Epithelial cell of prostate (primary cell): ENCODE data around the gene TUBB2A.
"Not testable (repeated sequence)": the region's sequence is repeated elsewhere in the genome, so short reads cannot be mapped to it uniquely, and the experiment has no call there.

Experiments used
- DNase-seq: peaks from one replicate; pipeline ENCODE4 v3.0.0-alpha.2; 2011; ENCODE audit warnings: low read depth, low spot score
- H3K27ac ChIP-seq: fragments of 450-650 bp; 2 replicates; pipeline ENCODE4 v1.5.1; 2017; ENCODE audit warnings: mild to moderate bottlenecking

The TUBB2A gene

GRCh38 chr6:3157131-3157933 lies at the start of gene TUBB2A:
Gene TUBB2A (minus strand): TSS chr6:3157544. CDS start chr6:3157463, 81 bp downstream.
- no peak for DNase-seq
- H3K27ac ChIP-seq, result peak within 1 kb of the TSS; percentile 67

GRCh38 chr6:3206339-3207015 lies 49.1 kb upstream of the TUBB2A start:
- DNase-seq, result no peak
- H3K27ac ChIP-seq, result peak overlapping the region; percentile 46

DNA sequence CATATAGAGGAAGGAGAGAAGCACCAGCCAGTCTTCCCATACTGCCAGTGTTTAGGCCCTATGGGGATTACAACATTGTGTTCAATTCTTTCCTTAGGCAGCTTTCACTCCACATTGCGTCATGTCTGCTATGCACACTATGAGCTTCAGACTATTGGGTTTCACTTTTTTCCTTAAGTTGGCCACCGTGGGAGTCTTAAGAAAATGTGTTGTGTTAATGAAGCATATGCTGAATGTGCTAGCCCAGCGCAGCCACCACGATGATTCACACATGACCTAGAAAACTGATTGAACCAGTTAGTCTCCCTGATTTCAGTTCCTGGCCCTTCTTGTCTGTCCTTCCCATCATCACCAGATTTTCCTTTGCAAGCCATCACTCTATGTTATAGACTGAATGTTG lies 48.6 kb upstream of the TUBB2A start:
- DNase-seq, result peak; percentile 89
- H3K27ac ChIP-seq, result peak overlapping the region; percentile 46

DNA sequence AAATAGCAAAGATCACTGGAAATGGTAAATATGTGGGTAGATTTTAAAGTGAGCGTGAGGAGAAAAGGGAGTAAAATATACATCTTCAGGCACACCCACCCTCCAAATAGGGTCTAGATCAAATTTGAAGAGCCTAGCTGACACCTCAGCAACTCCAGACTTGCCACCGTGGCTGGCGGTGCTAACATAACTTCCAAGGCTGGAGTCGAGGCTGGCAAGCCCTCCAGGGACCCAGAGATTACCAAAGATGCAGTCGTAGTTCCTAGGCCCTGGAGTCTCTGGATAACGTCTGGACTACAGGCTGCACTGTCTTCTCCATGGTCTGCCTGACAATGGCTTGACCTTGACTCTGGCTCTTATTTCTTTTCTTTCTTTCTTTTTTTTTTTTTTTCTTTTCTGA lies 47.6 kb upstream of the TUBB2A start:
- no peak for DNase-seq
- no peak overlapping the region for H3K27ac ChIP-seq

DNA sequence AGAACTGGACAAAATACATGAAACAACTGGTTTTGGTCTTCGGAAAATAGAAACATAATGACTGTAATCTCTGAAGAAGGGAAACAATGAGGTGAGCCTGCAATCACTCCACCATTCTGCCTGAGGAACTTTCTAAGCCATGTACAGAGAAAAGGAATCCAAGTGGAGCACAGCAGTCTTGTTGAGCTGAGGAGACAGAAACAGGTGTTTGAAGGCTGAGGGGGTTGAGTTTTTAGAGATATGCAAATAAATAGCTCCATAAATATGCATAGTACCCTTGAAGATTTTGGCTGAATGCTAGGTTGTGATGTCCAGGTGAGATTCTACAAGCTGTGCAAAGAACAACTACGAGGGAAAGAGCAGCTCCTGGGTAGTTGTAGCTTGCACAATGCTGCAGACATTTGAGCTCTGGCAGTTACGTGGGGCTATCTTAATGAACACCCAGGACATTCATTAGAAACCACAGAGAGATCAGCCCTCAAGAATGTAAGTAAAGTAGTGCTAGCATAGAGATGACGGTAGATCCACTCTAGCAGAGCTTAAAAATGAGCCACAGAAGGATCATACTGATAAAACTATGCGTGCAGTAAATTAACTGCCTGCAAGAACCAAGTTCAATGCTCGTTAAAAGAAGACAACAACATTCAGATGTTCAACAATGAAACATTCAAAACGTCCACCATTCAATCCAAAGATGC lies 45.8 kb upstream of the TUBB2A start:
- no peak overlapping the region for H3K27ac ChIP-seq
- DNase-seq, result no peak

DNA sequence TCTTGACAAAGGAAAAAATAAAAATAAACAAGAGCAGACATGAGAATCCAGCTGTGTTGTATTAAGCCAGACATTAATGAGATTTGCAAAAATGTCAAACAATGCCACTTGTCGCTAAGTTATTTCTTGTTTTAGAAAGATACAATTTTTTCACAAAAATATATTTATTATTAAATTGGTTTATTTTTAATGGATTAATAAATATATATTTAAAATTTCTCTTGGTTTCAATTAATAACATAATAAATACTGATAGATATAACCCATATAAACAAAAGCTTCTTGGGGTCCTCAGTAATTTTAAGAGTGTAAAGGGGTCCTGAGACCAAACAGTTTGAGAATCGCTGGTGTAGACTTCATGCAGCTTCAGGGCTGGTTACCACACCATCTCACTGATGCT lies 44.0 kb upstream of the TUBB2A start:
- no peak overlapping the region for H3K27ac ChIP-seq
- no peak for DNase-seq

GRCh38 chr6:3200682-3201081 lies 43.3 kb upstream of the TUBB2A start:
- DNase-seq, result no peak

GRCh38 chr6:3199382-3199781 lies 42.0 kb upstream of the TUBB2A start:
- H3K27ac ChIP-seq, result no peak overlapping the region
- no peak for DNase-seq

More at GRCh38 chr6:3200682-3201081, 43.3 kb upstream of the TUBB2A start:
- no peak overlapping the region for H3K27ac ChIP-seq

DNA sequence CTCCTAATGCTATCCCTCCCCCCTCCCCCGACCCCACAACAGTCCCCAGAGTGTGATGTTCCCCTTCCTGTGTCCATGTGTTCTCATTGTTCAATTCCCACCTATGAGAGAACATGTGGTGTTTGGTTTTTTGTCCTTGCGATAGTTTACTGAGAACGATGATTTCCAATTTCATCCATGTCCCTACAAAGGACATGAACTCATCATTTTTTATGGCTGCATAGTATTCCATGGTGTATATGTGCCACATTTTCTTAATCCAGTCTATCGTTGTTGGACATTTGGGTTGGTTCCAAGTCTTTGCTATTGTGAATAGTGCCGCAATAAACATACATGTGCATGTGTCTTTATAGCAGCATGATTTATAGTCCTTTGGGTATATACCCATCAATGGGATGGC lies 40.4 kb upstream of the TUBB2A start:
- not testable (repeated sequence) for DNase-seq, H3K27ac ChIP-seq

- DNase-seq, result no peak
- H3K27ac ChIP-seq, result no peak overlapping the region
Measured at GRCh38 chr6:3196770-3197169, 39.4 kb upstream of the TUBB2A start.

DNA sequence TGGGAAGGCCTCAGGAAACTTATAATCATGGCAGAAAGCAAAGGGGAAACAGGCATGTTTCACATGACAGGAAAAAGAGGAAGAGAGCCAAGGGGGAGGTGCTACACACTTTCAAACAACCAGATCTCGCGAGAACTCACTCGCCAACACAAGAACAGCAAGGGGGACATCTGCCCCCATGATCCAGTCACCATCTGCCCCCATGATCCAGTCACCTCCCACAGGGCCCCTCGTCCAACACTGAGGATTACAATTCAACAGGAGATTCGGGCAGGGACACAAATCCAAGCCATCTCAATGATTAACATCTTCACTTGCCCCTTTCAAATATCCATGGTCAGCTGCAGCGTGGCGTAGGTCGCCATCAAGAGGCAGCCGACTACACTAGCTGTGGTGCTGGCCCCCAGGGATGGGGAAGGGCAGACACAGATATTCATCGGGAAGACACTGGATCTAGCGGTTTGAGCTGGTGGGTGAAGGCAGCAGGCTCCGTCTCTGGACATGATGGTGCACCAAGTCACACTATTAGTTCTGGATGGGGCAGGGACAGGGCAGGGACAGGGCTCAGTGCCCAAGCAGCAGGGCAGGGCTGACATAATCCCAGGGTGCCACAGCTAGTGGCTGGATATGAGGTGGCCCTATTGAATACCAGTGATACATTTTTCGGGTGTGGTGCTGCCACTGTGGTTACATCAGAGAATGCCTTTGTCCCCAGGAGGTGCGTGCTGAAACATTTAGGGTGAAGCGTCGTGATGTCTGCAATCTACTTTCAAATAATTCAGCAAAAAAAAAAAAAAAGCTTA lies 38.6 kb upstream of the TUBB2A start:
- no peak overlapping the region for H3K27ac ChIP-seq
- DNase-seq, result no peak

- H3K27ac ChIP-seq, result no peak overlapping the region
- DNase-seq, result no peak
Measured at GRCh38 chr6:3195420-3195694, 38.0 kb upstream of the TUBB2A start.

DNA sequence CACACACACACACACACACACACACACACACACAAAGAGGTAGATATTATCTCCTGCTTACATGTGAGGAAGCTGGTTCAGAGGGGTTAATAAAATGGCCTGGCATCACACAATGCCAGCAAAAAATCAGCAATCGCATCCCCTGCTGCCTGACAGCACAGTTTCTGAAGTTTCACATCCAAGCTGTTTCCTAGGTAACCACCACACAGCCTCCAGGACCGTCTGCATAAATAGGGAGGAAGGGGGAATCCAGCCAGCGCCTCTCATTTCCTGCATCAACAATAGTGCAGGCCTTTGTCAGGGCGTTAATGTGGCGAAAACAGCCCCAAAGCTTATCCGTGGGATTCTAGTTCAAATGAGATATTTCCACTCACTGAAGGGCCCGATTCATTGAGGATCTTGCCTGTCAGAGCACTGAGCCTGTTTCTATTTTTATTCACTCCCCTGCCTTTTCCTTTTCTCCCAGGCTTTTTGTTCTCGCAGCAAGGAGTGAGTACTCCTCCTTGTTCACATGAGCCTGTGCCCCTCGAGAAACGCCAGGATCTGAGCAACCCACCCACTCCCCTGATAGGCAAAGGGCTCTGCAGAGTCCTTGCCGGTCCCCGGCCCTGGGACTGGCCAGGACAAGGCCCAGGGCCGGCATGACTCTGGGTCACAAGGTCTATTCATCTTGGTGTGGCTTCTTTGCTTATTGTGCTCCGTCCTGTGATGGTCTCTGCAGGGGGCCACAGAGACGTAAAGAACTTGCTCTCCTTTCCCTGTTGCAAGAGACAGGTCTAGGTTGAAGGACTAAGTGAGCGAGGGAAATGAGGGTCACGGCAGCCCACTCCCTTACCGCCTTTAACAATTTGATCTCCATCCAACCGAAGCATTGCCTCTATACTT lies 37.4 kb upstream of the TUBB2A start:
- no peak for DNase-seq
- no peak overlapping the region for H3K27ac ChIP-seq

DNA sequence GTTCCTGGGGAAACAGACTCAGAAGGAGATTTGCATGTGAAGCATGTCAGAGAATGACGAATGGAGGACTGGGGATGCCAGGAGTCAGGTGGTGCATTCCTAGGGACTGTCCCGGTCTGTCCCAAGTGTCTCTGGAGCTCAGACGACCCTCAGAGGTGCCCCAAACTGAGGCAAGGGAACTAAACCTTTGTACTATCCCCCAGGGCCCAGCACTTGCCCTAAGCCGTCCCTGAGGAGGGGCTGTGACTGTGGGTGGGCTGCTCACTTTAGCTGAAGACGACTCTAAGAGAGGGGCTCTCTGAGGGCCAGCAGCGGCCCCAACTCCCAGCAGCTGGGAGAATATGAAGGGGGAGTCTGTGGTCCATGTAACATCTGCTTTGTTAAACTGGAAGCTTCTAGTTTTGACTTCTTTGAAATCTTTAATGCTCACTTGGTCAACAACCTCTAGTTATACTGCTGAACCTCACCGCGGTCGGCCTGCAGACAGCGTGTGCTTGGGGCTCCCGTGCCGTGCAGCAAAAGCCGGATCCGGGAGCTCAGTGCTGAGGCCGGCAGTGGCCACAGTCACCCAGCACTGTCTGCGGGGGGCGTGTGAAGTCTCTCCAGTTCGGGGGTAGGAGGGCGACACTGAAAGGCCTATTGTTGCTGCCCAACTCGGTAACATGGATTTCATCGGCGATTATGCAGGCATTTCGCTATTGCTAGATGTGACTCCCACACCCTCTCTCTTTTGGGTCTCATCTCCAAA lies 35.9 kb upstream of the TUBB2A start:
- H3K27ac ChIP-seq, result no peak overlapping the region
- DNase-seq, result no peak

GRCh38 chr6:3190779-3191178 lies 33.4 kb upstream of the TUBB2A start:
- no peak overlapping the region for H3K27ac ChIP-seq
- DNase-seq, result no peak

- H3K27ac ChIP-seq, result no peak overlapping the region
- no peak for DNase-seq
Measured at GRCh38 chr6:3190056-3190455, 32.7 kb upstream of the TUBB2A start.

DNA sequence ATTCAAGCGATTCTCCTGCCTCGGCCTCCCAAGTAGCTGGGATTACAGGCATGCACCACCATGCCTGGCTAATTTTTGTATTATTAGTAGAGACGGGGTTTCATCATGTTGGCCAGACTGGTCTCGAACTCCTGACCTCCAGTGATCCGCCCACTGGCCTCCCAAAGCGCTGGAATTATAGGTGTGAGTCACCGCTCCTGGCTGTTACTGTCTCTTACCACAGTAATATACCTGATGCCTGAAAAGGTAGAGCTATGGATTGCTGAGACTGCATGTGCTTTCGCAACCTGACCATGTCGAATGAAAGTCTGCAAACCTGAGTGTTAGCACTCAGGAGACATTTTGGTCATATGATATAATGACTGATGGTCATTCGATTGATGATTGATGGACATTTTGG lies 31.8 kb upstream of the TUBB2A start:
- not testable (repeated sequence) for H3K27ac ChIP-seq, DNase-seq

DNA sequence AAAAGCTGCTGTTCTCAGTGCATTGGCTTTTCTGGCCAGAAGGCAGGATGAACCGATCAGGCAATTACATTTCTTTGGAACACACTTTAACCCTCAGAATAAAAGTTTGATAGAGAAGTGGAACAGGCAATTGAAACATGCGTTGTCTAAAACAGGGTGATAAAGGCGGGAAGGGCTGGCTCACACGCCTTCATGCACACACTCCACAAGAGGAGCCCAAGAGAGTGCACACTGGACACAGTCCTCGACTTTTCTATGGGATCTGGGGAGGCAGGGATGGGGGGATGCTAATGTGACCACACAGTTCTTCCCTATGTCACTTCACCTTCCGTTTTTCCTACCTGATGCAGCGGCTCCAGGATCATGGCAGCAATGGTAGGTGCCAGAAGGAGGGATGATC lies 30.9 kb upstream of the TUBB2A start:
- no peak for DNase-seq
- H3K27ac ChIP-seq, result no peak overlapping the region

DNA sequence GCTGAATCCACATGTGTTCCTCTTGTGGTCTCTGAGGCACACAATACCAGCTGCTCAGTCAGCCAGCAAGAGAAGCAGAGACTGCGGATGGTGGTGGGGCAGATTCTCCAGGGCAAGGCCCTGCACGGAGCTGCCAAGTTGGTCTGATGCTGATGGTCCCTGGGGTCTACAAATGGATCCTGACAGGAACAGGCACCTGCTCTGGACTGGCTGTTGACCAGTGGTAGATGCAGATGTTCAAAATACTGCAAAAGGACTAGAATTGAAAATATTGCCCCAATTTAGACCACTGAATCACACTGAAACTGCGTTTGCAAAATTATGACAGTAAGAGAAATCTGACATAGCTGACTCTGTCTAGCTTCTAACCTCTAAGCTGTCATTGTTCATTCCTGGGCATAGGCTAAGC lies 29.6 kb upstream of the TUBB2A start:
- H3K27ac ChIP-seq, result no peak overlapping the region
- DNase-seq, result no peak
